ENCODE results near the gene RPL36AL. TPM values are rescaled to one million over a fixed set of nuclear protein-coding genes. Genes with fewer than 3 reads are reported as not detected.

RPL36AL gene
- total and polyA plus RNA-seq, 2 of the 4 experiments (the other 2 are of a cell fraction) = 129 to 313 TPM

GRCh38 chr14:49612251-49612650 is 8.2 kb downstream of the RPL36AL start:
- dilution Hi-C loops (cut with HindIII; ENCODE audit: low sequenced_read_pairs, unreplicated experiment) = no loop called here

More at GRCh38 chr14:49612251-49612650, 8.2 kb downstream of the RPL36AL start:
- Histone ChIP-seq H2BK5ac (ENCODE audit: low read depth, low read length, poor library complexity, severe bottlenecking) (no peak overlapping the region), H4K5ac (ENCODE audit: low read depth, low read length) (no peak overlapping the region), H3K4me2 (ENCODE audit: low read depth, low read length) (no peak overlapping the region), H4K91ac (ENCODE audit: insufficient read depth, low read depth, low read length) (no peak overlapping the region), H3K18ac (ENCODE audit: low read depth, low read length) (no peak overlapping the region), H3K4ac (ENCODE audit: low read depth, low read length) (no peak overlapping the region), H3K4me1 (ENCODE audit: control insufficient read depth, insufficient read depth, low read length) (peaks cover 2% of the 10 kb centered on the region), H2BK20ac (ENCODE audit: low read depth, low read length) (no peak overlapping the region), H3K9me3 (ENCODE audit: control insufficient read depth, insufficient read depth, low read length) (no peaks in the 10 kb centered on the region), H2BK120ac (ENCODE audit: low read depth, low read length) (no peak overlapping the region), H4K20me1 (ENCODE audit: insufficient read depth, low read length) (peaks cover 3% of the 10 kb centered on the region), H2AK9ac (replicated peaks; ENCODE audit: low read depth, low read length, poor library complexity) (no peak overlapping the region), H2BK15ac (ENCODE audit: low read depth, low read length) (no peak overlapping the region), H3K14ac (replicated peaks; ENCODE audit: low read depth, low read length) (no peak overlapping the region), H3K56ac (ENCODE audit: extremely low read depth, insufficient read depth, low read length) (no peak overlapping the region), H3K79me1 (ENCODE audit: low read depth in 1 of 2, low read length in 2 of 2) (peaks cover 20 to 32% of the 10 kb centered on the region in 2 experiments), H3K27me3 (ENCODE audit: control insufficient read depth, insufficient read depth, low read length) (no peaks in the 10 kb centered on the region), H2AK5ac (ENCODE audit: low read depth, low read length) (no peak overlapping the region), H3K4me3 (ENCODE audit: insufficient read depth, low read depth, low read length) (no peak overlapping the region), H3K27ac (ENCODE audit: insufficient read depth, low read length) (no peak overlapping the region), H3K36me3 (ENCODE audit: control insufficient read depth, insufficient read depth, low read length) (peaks cover 2% of the 10 kb centered on the region), H2AFZ (replicated peaks; ENCODE audit: low read length, poor library complexity) (no peak overlapping the region), H3K9ac (ENCODE audit: low read depth, low read length) (no peak overlapping the region), H4K8ac (ENCODE audit: low read depth in 2 of 2, low read length in 2 of 2) (no peak overlapping the region), H3K23ac (ENCODE audit: low read depth, low read length) (no peak overlapping the region; the same call in 1 of the 2 replicates), H3K9me1 (ENCODE audit: insufficient read depth, low read length) (peaks cover 6% of the 10 kb centered on the region)
- in situ Hi-C loops (cut with MboI; ENCODE audit: low sequenced_read_pairs) = no loop called here
- ATAC-seq (ENCODE audit: low read depth) (no peak; the same call in 1 of the 2 replicates), DNase-seq (no peak)
- no peak for TF ChIP-seq NFE2L2 (IDR thresholded peaks at IDR 0.05; ENCODE audit: low read depth, low read length)
- no peak for TF ChIP-seq POLR2A (IDR thresholded peaks at IDR 0.05; ENCODE audit: low read depth, low read length)
- no peak for TF ChIP-seq FOS (IDR thresholded peaks at IDR 0.05; ENCODE audit: low read depth, low read length)
- TF ChIP-seq MAZ (IDR thresholded peaks at IDR 0.05; ENCODE audit: borderline replicate concordance, low read depth, low read length) = no peak
- TF ChIP-seq RAD21 (IDR thresholded peaks at IDR 0.05; ENCODE audit: low read length) = no peak
- TF ChIP-seq BHLHE40 (IDR thresholded peaks at IDR 0.05; ENCODE audit: low read depth, low read length) = no peak
- no peak for TF ChIP-seq RFX5 (IDR thresholded peaks at IDR 0.05; ENCODE audit: low read depth, low read length)
- no peak for TF ChIP-seq CEBPB (IDR thresholded peaks at IDR 0.05; ENCODE audit: low read depth, low read length)
- no peak for TF ChIP-seq MXI1 (IDR thresholded peaks at IDR 0.05; ENCODE audit: borderline replicate concordance, low read depth, low read length)
- TF ChIP-seq CTCF (conservative IDR thresholded peaks at IDR 0.05; ENCODE audit: low read depth, low read length) = no peak
- TF ChIP-seq CHD1 (IDR thresholded peaks at IDR 0.05; ENCODE audit: low read depth, low read length) = no peak
- TF ChIP-seq RCOR1 (IDR thresholded peaks at IDR 0.05; ENCODE audit: insufficient replicate concordance, low read length) = no peak
- no peak for TF ChIP-seq ELK1 (IDR thresholded peaks at IDR 0.05; ENCODE audit: borderline replicate concordance, low read depth, low read length)
- TF ChIP-seq MAFK (IDR thresholded peaks at IDR 0.05; ENCODE audit: low read depth, low read length) = no peak
- no peak for TF ChIP-seq SMC3 (IDR thresholded peaks at IDR 0.05; ENCODE audit: low read depth, low read length)
- no peak for TF ChIP-seq USF2 (IDR thresholded peaks at IDR 0.05; ENCODE audit: low read depth, low read length)
- POLR2A ChIA-PET (ENCODE audit: unreplicated experiment) = interaction anchor here (0.5 kb wide), 1 partner anchor 535 kb away, joined by 5 read pairs; no protein-coding TSS in a partner anchor
- no TSS peak for BruUV-seq (replicated peaks)
- intact Hi-C loops (cut with micrococcal nuclease) = no loop called here
- CTCF ChIA-PET = no interaction called here
- WGBS, 2 experiments (ENCODE audit: extremely low coverage in 2 of 2, insufficient read length in 1 of 2) = no CpG with 5 or more reads among the region's 4 CpGs
